Measurements from ENCODE around the gene DCAKD.

- TF ChIP-seq CTCF (IDR thresholded peaks at IDR 0.05) (no peak), TEAD1 (CRISPR knock-in tag; IDR thresholded peaks at IDR 0.05) (no peak), ZNF232 (CRISPR knock-in tag; IDR thresholded peaks at IDR 0.05) (no peak), CREB1 (CRISPR knock-in tag; IDR thresholded peaks at IDR 0.05) (no peak), IRF2 (CRISPR knock-in tag; IDR thresholded peaks at IDR 0.05; ENCODE audit: borderline replicate concordance, low read depth) (no peak), USF2 (CRISPR knock-in tag; IDR thresholded peaks at IDR 0.05) (no peak), ZBTB21 (CRISPR knock-in tag; IDR thresholded peaks at IDR 0.05; ENCODE audit: borderline replicate concordance) (no peak)
- TF ChIP-seq, protein P1, sequence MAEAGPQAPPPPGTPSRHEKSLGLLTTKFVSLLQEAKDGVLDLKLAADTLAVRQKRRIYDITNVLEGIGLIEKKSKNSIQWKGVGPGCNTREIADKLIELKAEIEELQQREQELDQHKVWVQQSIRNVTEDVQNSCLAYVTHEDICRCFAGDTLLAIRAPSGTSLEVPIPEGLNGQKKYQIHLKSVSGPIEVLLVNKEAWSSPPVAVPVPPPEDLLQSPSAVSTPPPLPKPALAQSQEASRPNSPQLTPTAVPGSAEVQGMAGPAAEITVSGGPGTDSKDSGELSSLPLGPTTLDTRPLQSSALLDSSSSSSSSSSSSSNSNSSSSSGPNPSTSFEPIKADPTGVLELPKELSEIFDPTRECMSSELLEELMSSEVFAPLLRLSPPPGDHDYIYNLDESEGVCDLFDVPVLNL (CRISPR knock-in tag; IDR thresholded peaks at IDR 0.05; ENCODE audit: borderline replicate concordance, low read depth) = no peak
These were observed 19.4 kb upstream of the DCAKD start for GRCh38 chr17:45070809-45071208.
